ENCODE measurements around the gene MSTN. TPM values are rescaled to one million over a fixed set of nuclear protein-coding genes. Genes with fewer than 3 reads are reported as not detected.
A peak's percentile ranks its signal among the peaks of the same experiment; 100 is the strongest.

The MSTN gene
- total RNA-seq, 6 experiments from 2014 or later = not detected

- TF ChIP-seq CTCF (IDR thresholded peaks at IDR 0.05) = peak; percentile 90
- no peak overlapping the region for H3K27ac Mint-ChIP-seq
- no peak overlapping the region for H3K4me3 Mint-ChIP-seq
- peaks cover 9% of the 10 kb centered on the region; the same call in 1 of the 2 replicates for H3K4me1 Mint-ChIP-seq (ENCODE audit: low read depth)
- no peaks in the 10 kb centered on the region for H3K9me3 Mint-ChIP-seq
- peak; percentile 47 for DNase-seq
- no peaks in the 10 kb centered on the region for H3K36me3 Mint-ChIP-seq (ENCODE audit: low read depth)
- peaks cover 2% of the 10 kb centered on the region; the same call in 1 of the 2 replicates for H3K27me3 Mint-ChIP-seq (ENCODE audit: insufficient read depth)
These were observed 7.6 kb upstream of the MSTN start for GRCh38 chr2:190069936-190070696.

GRCh38 chr2:190068764-190069163 lies 6.2 kb upstream of the MSTN start:
- Mint-ChIP-seq H3K9me3 (no peaks in the 10 kb centered on the region), H3K4me1 (ENCODE audit: low read depth) (peaks cover 9% of the 10 kb centered on the region; the same call in 1 of the 2 replicates), H3K27me3 (ENCODE audit: insufficient read depth) (peaks cover 2% of the 10 kb centered on the region; the same call in 1 of the 2 replicates), H3K27ac (no peak overlapping the region), H3K4me3 (no peak overlapping the region), H3K36me3 (ENCODE audit: low read depth) (no peaks in the 10 kb centered on the region)
- DNase-seq = no peak
- TF ChIP-seq CTCF (IDR thresholded peaks at IDR 0.05) = no peak

GRCh38 chr2:190065839-190066238 lies 3.3 kb upstream of the MSTN start:
- no peak overlapping the region for H3K4me3 Mint-ChIP-seq
- H3K27me3 Mint-ChIP-seq (ENCODE audit: insufficient read depth) = peaks cover 2% of the 10 kb centered on the region; the same call in 1 of the 2 replicates
- DNase-seq = no peak
- H3K36me3 Mint-ChIP-seq (ENCODE audit: low read depth) = no peaks in the 10 kb centered on the region
- peaks cover 12% of the 10 kb centered on the region for H3K4me1 Mint-ChIP-seq (ENCODE audit: low read depth)
- H3K9me3 Mint-ChIP-seq = no peaks in the 10 kb centered on the region
- no peak overlapping the region for H3K27ac Mint-ChIP-seq
- TF ChIP-seq CTCF (IDR thresholded peaks at IDR 0.05) = no peak

- H3K36me3 Mint-ChIP-seq (ENCODE audit: low read depth) = no peaks in the 10 kb centered on the region
- TF ChIP-seq CTCF (IDR thresholded peaks at IDR 0.05) = no peak
- no peaks in the 10 kb centered on the region for H3K9me3 Mint-ChIP-seq
- H3K27ac Mint-ChIP-seq = no peak overlapping the region
- H3K4me3 Mint-ChIP-seq = no peak overlapping the region
- DNase-seq = no peak
- H3K27me3 Mint-ChIP-seq (ENCODE audit: insufficient read depth) = no peaks in the 10 kb centered on the region
- H3K4me1 Mint-ChIP-seq (ENCODE audit: low read depth) = peaks cover 8% of the 10 kb centered on the region; the same call in 1 of the 2 replicates
These were observed 1.1 kb upstream of the MSTN start for GRCh38 chr2:190063624-190064023.

- Mint-ChIP-seq H3K27ac (no peak overlapping the region), H3K36me3 (ENCODE audit: low read depth) (no peaks in the 10 kb centered on the region), H3K9me3 (no peaks in the 10 kb centered on the region), H3K4me3 (peak overlapping the region; percentile 46; the same call in 1 of the 2 replicates), H3K27me3 (ENCODE audit: insufficient read depth) (no peaks in the 10 kb centered on the region), H3K4me1 (ENCODE audit: low read depth) (peaks cover 8% of the 10 kb centered on the region; the same call in 1 of the 2 replicates)
- DNase-seq = no peak
- TF ChIP-seq CTCF (IDR thresholded peaks at IDR 0.05) = no peak
These were observed 476 bp downstream of the MSTN start for GRCh38 chr2:190062053-190062452.

Data from HFFc6 (cell line).